HepG2 (cell line): ENCODE data around the gene NUBPL. TPM values are rescaled to one million over a fixed set of nuclear protein-coding genes. Genes with fewer than 3 reads are reported as not detected.

Experiments used
- ATAC-seq: fragments of 200-7000 bp; cut with Tn5 transposase; 3 replicates; pipeline ENCODE4 v1.9.1; 2020; ENCODE audit warnings: mild to moderate bottlenecking, moderate library complexity
- BruUV-seq: library from RNA; stranded (reverse); fragments of 400-500 nt; replicated peaks from 2 replicates; lab custom pipeline; 2021; lab: Mats Ljungman, UMichigan
- CTCF ChIA-PET: fragments of 300-600 bp; formaldehyde crosslinking; extraction: SDS; loops from one replicate; lab custom pipeline; 2021; ENCODE audit warnings: low total read pairs, inconsistent platforms, low intra/inter-chr PET ratio; lab: Yijun Ruan, JAX
- POLR2A ChIA-PET: fragments of 350-600 bp; sonication (Branson Sonifier 250); formaldehyde crosslinking; loops from one replicate; lab custom pipeline; 2020; ENCODE audit warnings: antibody characterized with exemption, inconsistent platforms; lab: Yijun Ruan, JAX
- DNase-seq: peaks from one replicate; pipeline ENCODE4 v3.0.0-alpha.2; 2015; ENCODE audit warnings: low spot score
- FAIRE-seq: peaks from 3 replicates; lab custom pipeline; 2011; peaks lifted over from hg19 to GRCh38; lab: Jason Lieb, UNC
- H2AFZ ChIP-seq: one replicate; pipeline ENCODE4 v1.6.1; 2011; ENCODE audit warnings: low read length, inconsistent platforms
- H3K27ac ChIP-seq: fragments of 300-600 bp; 3 replicates; pipeline ENCODE4 v1.8.0; 2011; ENCODE audit warnings: mixed run types, mild to moderate bottlenecking, mixed read lengths, low read length, inconsistent platforms; ENCODE audit not compliant: insufficient read depth; ENCODE audit errors: extremely low read length
- H3K27me3 ChIP-seq, 2 experiments: fragments of 200-600 bp in 1 of 2; 2 replicates in 1 of 2; 3 replicates in 1 of 2; pipeline versions ENCODE4 v1.6.0 to v1.8.0; 2011; ENCODE audit warnings: low read length in 2 of 2, mild to moderate bottlenecking in 2 of 2, moderate library complexity in 2 of 2, inconsistent platforms in 1 of 2; ENCODE audit not compliant: insufficient read depth in 2 of 2, control insufficient read depth in 1 of 2
- H3K36me3 ChIP-seq, 2 experiments: fragments of 200-600 bp in 1 of 2; replicated peaks in 1 of 2; 2 replicates in 1 of 2; 3 replicates in 1 of 2; pipeline versions ENCODE4 v1.5.1 to v1.8.0; 2011; ENCODE audit warnings: low read length in 2 of 2, inconsistent platforms in 1 of 2; ENCODE audit not compliant: insufficient read depth in 2 of 2, control insufficient read depth in 1 of 2
- H3K4me1 ChIP-seq: 2 replicates; pipeline ENCODE4 v1.5.1; 2012; ENCODE audit warnings: low read length, inconsistent platforms; ENCODE audit not compliant: insufficient read depth
- H3K4me2 ChIP-seq: 2 replicates; pipeline ENCODE4 v1.6.0; 2011; ENCODE audit warnings: low read depth, low read length, inconsistent platforms
- H3K4me3 ChIP-seq, 3 experiments: fragments of 200-600 bp in 1 of 3; sonication (generic), shearing (Covaris generic) in 1 of 3; replicated peaks in 1 of 3; 2 replicates each; pipeline ENCODE4 v1.5.1; 2011 to 2016; ENCODE audit warnings: low read length in 3 of 3, inconsistent platforms in 2 of 3, low read depth in 2 of 3, mild to moderate bottlenecking in 2 of 3, control low read depth in 1 of 3, mixed read lengths in 1 of 3; ENCODE audit not compliant: insufficient read depth in 1 of 3
- H3K79me2 ChIP-seq: one replicate; pipeline ENCODE4 v1.6.1; 2011; ENCODE audit warnings: low read length, inconsistent platforms; ENCODE audit not compliant: insufficient read depth
- H3K9ac ChIP-seq: 2 replicates; pipeline ENCODE4 v1.6.0; 2011; ENCODE audit warnings: mild to moderate bottlenecking, low read depth, low read length, inconsistent platforms; ENCODE audit not compliant: insufficient read depth
- H3K9me3 ChIP-seq: 2 replicates; pipeline ENCODE4 v1.5.1; 2012; ENCODE audit warnings: mild to moderate bottlenecking, low read length
- H4K20me1 ChIP-seq: 2 replicates; pipeline ENCODE4 v1.6.0; 2011; ENCODE audit warnings: inconsistent platforms, mild to moderate bottlenecking, low read length, moderate library complexity; ENCODE audit not compliant: insufficient read depth
- CTCF ChIP-seq: sonication (generic); formaldehyde crosslinking; IDR thresholded peaks from 2 replicates; pipeline ENCODE4 v1.5.0; 2020; ENCODE audit warnings: mild to moderate bottlenecking, missing genetic modification reagents, moderate library complexity
- EED ChIP-seq: sonication (generic); formaldehyde crosslinking; IDR thresholded peaks from 2 replicates; pipeline ENCODE4 v1.5.0; 2020; ENCODE audit warnings: mild to moderate bottlenecking, missing genetic modification reagents
- FOXA1 ChIP-seq, 2 experiments: fragments of 450-650 bp in 1 of 2; sonication (generic) in 1 of 2; formaldehyde crosslinking in 1 of 2; IDR thresholded peaks; 2 replicates each; pipeline versions ENCODE4 v1.4.0 to v1.6.1; 2016 to 2020; ENCODE audit warnings: missing genetic modification reagents in 1 of 2
- HHEX ChIP-seq: IDR thresholded peaks from 2 replicates; pipeline ENCODE4 v1.6.1; 2016; ENCODE audit warnings: control low read depth
- MXD3 ChIP-seq: IDR thresholded peaks from 2 replicates; pipeline ENCODE4 v1.6.1; 2016; ENCODE audit warnings: mild to moderate bottlenecking, missing biosample characterization, missing genetic modification reagents
- PBX2 ChIP-seq: IDR thresholded peaks from 2 replicates; pipeline ENCODE4 v1.6.1; 2016; ENCODE audit warnings: control low read depth
- RAD21 ChIP-seq: fragments of 450-650 bp; formaldehyde crosslinking; IDR thresholded peaks from 2 replicates; pipeline ENCODE4 v1.5.0; 2020; ENCODE audit warnings: mild to moderate bottlenecking
- STAG1 ChIP-seq: sonication (generic); formaldehyde crosslinking; IDR thresholded peaks from 2 replicates; pipeline ENCODE4 v1.4.0; 2020; ENCODE audit warnings: missing genetic modification reagents
- TBX2 ChIP-seq: sonication (generic); formaldehyde crosslinking; IDR thresholded peaks from 2 replicates; pipeline ENCODE4 v1.5.0; 2020; ENCODE audit warnings: missing genetic modification reagents, mild to moderate bottlenecking, borderline replicate concordance
- ZNF232 ChIP-seq: sonication (generic); formaldehyde crosslinking; IDR thresholded peaks from 2 replicates; pipeline ENCODE4 v1.4.0; 2020; ENCODE audit warnings: missing genetic modification reagents, borderline replicate concordance
- ZNF382 ChIP-seq: sonication (generic); formaldehyde crosslinking; IDR thresholded peaks from 2 replicates; pipeline ENCODE4 v1.5.0; 2020; ENCODE audit warnings: missing genetic modification reagents, mild to moderate bottlenecking, borderline replicate concordance
- ZNF772 ChIP-seq: sonication (generic); formaldehyde crosslinking; IDR thresholded peaks from 2 replicates; pipeline ENCODE4 v1.5.0; 2020; ENCODE audit warnings: mild to moderate bottlenecking, missing genetic modification reagents
- ZZZ3 ChIP-seq: sonication (generic); formaldehyde crosslinking; IDR thresholded peaks from 2 replicates; pipeline ENCODE4 v1.4.0; 2020; ENCODE audit warnings: missing genetic modification reagents, mild to moderate bottlenecking, borderline replicate concordance
- WGBS: methylation state at CpG from one replicate; pipeline ENCODE4 v1.1.6; 2017; ENCODE audit warnings: low lambda C conversion rate; 5-methylcytosine and 5-hydroxymethylcytosine counted together
- in situ Hi-C: cut with HindIII; loops from 2 replicates; pipeline ENCODE4 v1.10.0; 2017; ENCODE audit warnings: low pct_unique_long_range_greater_than_20kb; ENCODE audit not compliant: extremely low pct_ligation_motif_present
- intact Hi-C: fragments of 100-400 bp; cut with micrococcal nuclease; formaldehyde crosslinking; loops from one replicate; pipeline ENCODE4 v1.10.0; 2022; ENCODE audit not compliant: unreplicated experiment
- polyA plus RNA-seq, 8 experiments: library from polyadenylated mRNA; depleted of rRNA in 3 of 8; stranded (reverse) in 7 of 8; unstranded in 1 of 8; fragments of >200 nt; fragmentation: Illumina TruSeq in 4 of 8; extraction: Trizol in 4 of 8; gene quantifications; 2 replicates each; pipeline versions ENCODE4 v1.2.1 to v1.2.3, GENCODE V29; 2011 to 2016; ENCODE audit warnings: low read depth in 4 of 8, missing spikeins in 1 of 8, mixed read lengths in 1 of 8; ENCODE audit not compliant: insufficient read depth in 1 of 8
- total RNA-seq, 5 experiments: library from RNA; depleted of rRNA; stranded (reverse); fragments of >200 nt; fragmentation: Illumina TruSeq; extraction: Trizol; gene quantifications; 2 replicates each; pipeline ENCODE4 v1.2.3, GENCODE V29; 2016; ENCODE audit warnings: low read depth in 1 of 5

The NUBPL gene
- total and polyA plus RNA-seq, 2 of the 13 experiments (the other 11 are each of a cell fraction or from before 2014, with no cell fraction given): 21.3 to 44.1 TPM

GRCh38 chr14:31677630-31678029 lies 116.4 kb downstream of the NUBPL start:
- in situ Hi-C loops: no loop called here
- intact Hi-C loops: no loop called here
- no peak overlapping the region for H2AFZ ChIP-seq
- no peak overlapping the region for H3K27ac ChIP-seq
- 0 out of 2 replicates have a peak, but pooled peaks have one; percentile 28 for TF ChIP-seq ZNF772 (CRISPR knock-in tag)
- peak; percentile 34; the same call in 1 of the 2 replicates for TF ChIP-seq RAD21 (CRISPR knock-in tag)
- TF ChIP-seq PBX2: peak; percentile 19; the same call in 1 of the 2 replicates
- peak; percentile 66 for TF ChIP-seq STAG1 (CRISPR knock-in tag)
- TF ChIP-seq ZZZ3 (CRISPR knock-in tag): no peak; the same call in 1 of the 2 replicates
- TF ChIP-seq EED (CRISPR knock-in tag): 0 out of 2 replicates have a peak, but pooled peaks have one; percentile 45
- TF ChIP-seq ZNF382 (CRISPR knock-in tag): no peak
- TF ChIP-seq ZNF232 (CRISPR knock-in tag): no peak
- no peak for TF ChIP-seq FOXA1 (IDR thresholded peaks at IDR 0.05)
- peak; percentile 84 for TF ChIP-seq FOXA1 (CRISPR knock-in tag; IDR thresholded peaks at IDR 0.05)
- peak; percentile 64 for TF ChIP-seq CTCF (CRISPR knock-in tag)
- 0 out of 2 replicates have a peak, but pooled peaks have one; percentile 52 for TF ChIP-seq MXD3 (CRISPR knock-in tag)
- peak; percentile 46; the same call in 1 of the 2 replicates for TF ChIP-seq HHEX (CRISPR knock-in tag)
- TF ChIP-seq TBX2: peak; percentile 30; the same call in 1 of the 2 replicates
- no peak overlapping the region for H3K4me2 ChIP-seq
- H3K4me1 ChIP-seq: peaks cover 10% of the 10 kb centered on the region
- no peak for FAIRE-seq
- H3K4me3 ChIP-seq: no peak overlapping the region
- ChIA-PET POLR2A (no interaction called here), CTCF (no interaction called here)
- WGBS: 76% methylated on average over 3 of the region's 3 CpGs
- ATAC-seq: peak; percentile 91
- H3K27me3 ChIP-seq: no peaks in the 10 kb centered on the region
- no peak overlapping the region for H3K9ac ChIP-seq
- H4K20me1 ChIP-seq: no peaks in the 10 kb centered on the region
- H3K79me2 ChIP-seq: no peaks in the 10 kb centered on the region
- DNase-seq: peak; percentile 35
- H3K9me3 ChIP-seq: no peaks in the 10 kb centered on the region
- BruUV-seq: no TSS peak
- peaks cover 2 to 4% of the 10 kb centered on the region in 2 experiments; a peak in 3 of 5 replicates for H3K36me3 ChIP-seq
